Nephron progenitor cell (in vitro differentiated cells): ENCODE measurements around the gene RBMS1.
A peak's percentile ranks its signal among the peaks of the same experiment; 100 is the strongest.

Experiments
- DNase-seq: peaks from one replicate; pipeline ENCODE4 v3.0.0; 2021
- H3K27ac Mint-ChIP-seq: 2 replicates; pipeline ENCODE4 v1.8.0; 2021; ENCODE audit warnings: mild to moderate bottlenecking, moderate library complexity, mixed read lengths
- H3K27me3 Mint-ChIP-seq: 2 replicates; pipeline ENCODE4 v1.8.0; 2021; ENCODE audit warnings: mild to moderate bottlenecking, low read depth, mixed read lengths; ENCODE audit not compliant: poor library complexity
- H3K36me3 Mint-ChIP-seq: 2 replicates; pipeline ENCODE4 v1.8.0; 2021; ENCODE audit warnings: low read depth, mixed read lengths
- H3K4me1 Mint-ChIP-seq: 2 replicates; pipeline ENCODE4 v1.8.0; 2021; ENCODE audit warnings: mixed read lengths
- H3K4me3 Mint-ChIP-seq: 2 replicates; pipeline ENCODE4 v1.8.0; 2021; ENCODE audit warnings: mild to moderate bottlenecking, moderate library complexity, mixed read lengths
- H3K9me3 Mint-ChIP-seq: 2 replicates; pipeline ENCODE4 v1.8.0; 2021; ENCODE audit warnings: mild to moderate bottlenecking, moderate library complexity, mixed read lengths
- TF ChIP-seq, protein P1 (sequence below): fragments of 200-600 bp; sonication (generic); IDR thresholded peaks from 2 replicates; pipeline ENCODE4 v1.5.0; 2021; ENCODE audit warnings: antibody characterized with exemption

Gene RBMS1

GRCh38 chr2:160326786-160327185, 166.8 kb downstream of the RBMS1 start:
- no peak for DNase-seq
- Mint-ChIP-seq H3K27me3 (no peaks in the 10 kb centered on the region), H3K9me3 (no peaks in the 10 kb centered on the region), H3K4me3 (no peak overlapping the region), H3K4me1 (peaks cover 78% of the 10 kb centered on the region), H3K36me3 (peaks cover 8% of the 10 kb centered on the region), H3K27ac (peak overlapping the region; percentile 4)
- TF ChIP-seq, protein P1, sequence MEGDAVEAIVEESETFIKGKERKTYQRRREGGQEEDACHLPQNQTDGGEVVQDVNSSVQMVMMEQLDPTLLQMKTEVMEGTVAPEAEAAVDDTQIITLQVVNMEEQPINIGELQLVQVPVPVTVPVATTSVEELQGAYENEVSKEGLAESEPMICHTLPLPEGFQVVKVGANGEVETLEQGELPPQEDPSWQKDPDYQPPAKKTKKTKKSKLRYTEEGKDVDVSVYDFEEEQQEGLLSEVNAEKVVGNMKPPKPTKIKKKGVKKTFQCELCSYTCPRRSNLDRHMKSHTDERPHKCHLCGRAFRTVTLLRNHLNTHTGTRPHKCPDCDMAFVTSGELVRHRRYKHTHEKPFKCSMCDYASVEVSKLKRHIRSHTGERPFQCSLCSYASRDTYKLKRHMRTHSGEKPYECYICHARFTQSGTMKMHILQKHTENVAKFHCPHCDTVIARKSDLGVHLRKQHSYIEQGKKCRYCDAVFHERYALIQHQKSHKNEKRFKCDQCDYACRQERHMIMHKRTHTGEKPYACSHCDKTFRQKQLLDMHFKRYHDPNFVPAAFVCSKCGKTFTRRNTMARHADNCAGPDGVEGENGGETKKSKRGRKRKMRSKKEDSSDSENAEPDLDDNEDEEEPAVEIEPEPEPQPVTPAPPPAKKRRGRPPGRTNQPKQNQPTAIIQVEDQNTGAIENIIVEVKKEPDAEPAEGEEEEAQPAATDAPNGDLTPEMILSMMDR = no peak

DNA sequence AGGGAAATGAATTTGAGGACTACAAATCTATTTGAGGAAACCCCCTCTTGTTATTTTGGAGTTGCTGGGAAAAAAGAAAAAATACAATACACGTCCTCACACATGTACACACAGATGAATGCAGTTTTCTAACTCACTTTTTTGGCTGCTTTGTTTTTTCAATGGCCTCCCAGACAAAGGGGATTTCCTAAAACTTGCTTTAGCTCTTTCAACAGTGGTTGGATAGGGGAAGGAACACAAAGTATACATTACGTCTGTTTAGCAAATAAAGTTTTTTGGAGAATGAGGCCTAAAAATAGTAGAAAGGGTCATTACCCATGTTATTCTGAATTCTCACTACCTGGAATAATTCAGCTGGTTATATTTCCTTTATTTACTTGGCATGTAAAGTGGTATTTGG, 168.2 kb downstream of the RBMS1 start:
- no peak for DNase-seq
- TF ChIP-seq, protein P1 = no peak
- H3K27me3 Mint-ChIP-seq = no peaks in the 10 kb centered on the region
- H3K36me3 Mint-ChIP-seq = peaks cover 21% of the 10 kb centered on the region
- no peaks in the 10 kb centered on the region for H3K9me3 Mint-ChIP-seq
- H3K27ac Mint-ChIP-seq = peak overlapping the region; percentile 78
- H3K4me1 Mint-ChIP-seq = peaks cover 80% of the 10 kb centered on the region
- H3K4me3 Mint-ChIP-seq = no peak overlapping the region

DNA sequence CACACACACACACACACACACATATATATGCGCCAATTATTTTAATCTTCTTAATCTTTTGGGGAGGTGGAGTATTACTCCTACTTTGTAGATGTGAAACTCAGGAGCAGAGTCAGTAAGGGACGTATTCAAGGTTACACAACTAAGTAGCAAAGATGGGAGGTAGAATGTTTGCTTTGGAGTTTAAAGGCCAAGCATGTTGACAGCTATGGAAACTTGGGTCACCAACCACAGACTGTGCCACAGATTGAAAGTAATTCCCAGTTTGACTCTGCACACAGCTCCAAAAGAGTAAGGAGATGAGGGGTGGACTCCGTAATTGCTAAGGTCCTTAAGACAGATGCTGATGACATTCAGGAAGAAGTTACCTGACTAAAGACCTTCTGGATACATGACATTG, 168.7 kb downstream of the RBMS1 start:
- H3K27me3 Mint-ChIP-seq = no peaks in the 10 kb centered on the region
- peaks cover 22% of the 10 kb centered on the region for H3K36me3 Mint-ChIP-seq
- H3K4me1 Mint-ChIP-seq = peaks cover 81% of the 10 kb centered on the region
- no peaks in the 10 kb centered on the region for H3K9me3 Mint-ChIP-seq
- H3K27ac Mint-ChIP-seq = peak overlapping the region; percentile 78
- no peak overlapping the region for H3K4me3 Mint-ChIP-seq
- DNase-seq = no peak
- TF ChIP-seq, protein P1 = no peak

DNA sequence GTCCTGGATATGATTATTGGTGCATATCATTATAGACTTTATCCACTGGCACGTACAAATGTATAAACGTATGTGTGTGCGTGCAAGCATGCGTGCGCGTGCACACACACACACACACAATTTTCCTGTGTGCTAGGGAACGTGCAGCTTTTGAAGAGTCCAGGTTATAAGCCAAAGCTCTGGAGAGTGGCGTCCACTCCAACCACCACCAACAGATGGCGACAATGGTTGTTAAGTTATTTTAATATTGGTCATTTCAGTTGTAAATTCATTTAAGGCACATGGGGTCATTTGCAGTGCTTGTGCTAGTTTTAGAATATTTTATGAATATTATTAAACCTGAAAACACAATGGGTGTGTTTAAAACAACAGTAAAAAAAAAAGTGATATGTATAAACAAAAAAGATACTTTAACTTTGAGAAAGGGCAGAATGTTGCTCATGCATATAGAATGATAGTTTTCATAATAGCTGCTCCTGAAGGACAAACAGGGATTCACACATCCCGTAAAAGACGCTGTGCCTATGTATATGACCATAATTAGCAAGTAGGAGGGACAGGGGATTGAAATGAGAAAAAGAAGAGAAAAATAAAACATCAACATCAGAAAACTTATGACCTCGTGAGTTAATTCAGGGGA, 169.3 kb downstream of the RBMS1 start:
- H3K9me3 Mint-ChIP-seq = no peaks in the 10 kb centered on the region
- H3K4me1 Mint-ChIP-seq = peaks cover 75% of the 10 kb centered on the region
- H3K4me3 Mint-ChIP-seq = no peak overlapping the region
- H3K27me3 Mint-ChIP-seq = no peaks in the 10 kb centered on the region
- TF ChIP-seq, protein P1 = peak; percentile 62
- peaks cover 20% of the 10 kb centered on the region for H3K36me3 Mint-ChIP-seq
- DNase-seq = peak; percentile 43
- H3K27ac Mint-ChIP-seq = no peak overlapping the region

GRCh38 chr2:160322320-160322719, 171.3 kb downstream of the RBMS1 start:
- no peaks in the 10 kb centered on the region for H3K27me3 Mint-ChIP-seq
- DNase-seq = no peak
- peak overlapping the region; percentile 37 for H3K27ac Mint-ChIP-seq
- H3K4me1 Mint-ChIP-seq = peaks cover 57% of the 10 kb centered on the region
- H3K9me3 Mint-ChIP-seq = no peaks in the 10 kb centered on the region
- H3K4me3 Mint-ChIP-seq = no peak overlapping the region
- peaks cover 20% of the 10 kb centered on the region for H3K36me3 Mint-ChIP-seq
- TF ChIP-seq, protein P1 = no peak

GRCh38 chr2:160321006-160321405, 172.6 kb downstream of the RBMS1 start:
- no peaks in the 10 kb centered on the region for H3K27me3 Mint-ChIP-seq
- no peak for DNase-seq
- H3K27ac Mint-ChIP-seq = peak overlapping the region; percentile 90
- H3K4me1 Mint-ChIP-seq = peaks cover 55% of the 10 kb centered on the region
- no peak overlapping the region for H3K4me3 Mint-ChIP-seq
- TF ChIP-seq, protein P1 = no peak
- H3K36me3 Mint-ChIP-seq = peaks cover 27% of the 10 kb centered on the region
- H3K9me3 Mint-ChIP-seq = no peaks in the 10 kb centered on the region
